Measurements from ENCODE around the gene INO80.

- TF ChIP-seq CTCF (IDR thresholded peaks at IDR 0.05; ENCODE audit: low read depth, low read length): no peak
- TF ChIP-seq EZH2phosphoT487 (IDR thresholded peaks at IDR 0.05; ENCODE audit: low read depth): no peak
Observed at GRCh38 chr15:41122849-41123248, 6.8 kb upstream of the INO80 start.
